CD4-positive, alpha-beta T cell treated with Interleukin-15 for 4 hours (primary cell): ENCODE results near the gene MTX3.

Experiments used
- DNase-seq: peaks from one replicate; pipeline ENCODE4 v3.0.0-alpha.2; 2020; ENCODE audit warnings: low spot score

Gene MTX3

GRCh38 chr5:79990598-79991507, at the start of gene MTX3:
Gene MTX3 (minus strand): TSS chr5:79991262. CDS start chr5:79991238, 24 bp downstream.
- DNase-seq, result peak; percentile 86

GRCh38 chr5:80039650-80040049, 48.6 kb upstream of the MTX3 start:
- DNase-seq, result no peak

- DNase-seq, result no peak
Observed at GRCh38 chr5:80037366-80037765, 46.3 kb upstream of the MTX3 start.

GRCh38 chr5:80036615-80037014, 45.6 kb upstream of the MTX3 start:
- DNase-seq, result no peak

- no peak for DNase-seq
Observed at GRCh38 chr5:80035839-80036238, 44.8 kb upstream of the MTX3 start.

- no peak for DNase-seq
Observed at GRCh38 chr5:80034962-80035821, 44.1 kb upstream of the MTX3 start, which contains the start of gene THBS4. Gene THBS4 (plus strand): TSS chr5:80035348. CDS start chr5:80035538, 190 bp downstream.

- DNase-seq, result no peak
Observed at GRCh38 chr5:80034559-80034958, 43.5 kb upstream of the MTX3 start.

GRCh38 chr5:80033513-80033912, 42.5 kb upstream of the MTX3 start:
- DNase-seq, result no peak

GRCh38 chr5:80031109-80031508, 40.0 kb upstream of the MTX3 start:
- DNase-seq, result no peak

- DNase-seq, result no peak
Observed at GRCh38 chr5:80026841-80027240, 35.8 kb upstream of the MTX3 start.

- DNase-seq, result no peak
Observed at GRCh38 chr5:80025069-80025468, 34.0 kb upstream of the MTX3 start.

GRCh38 chr5:80010754-80011392, 19.8 kb upstream of the MTX3 start:
- no peak for DNase-seq

GRCh38 chr5:80008995-80009765, 18.1 kb upstream of the MTX3 start:
- no peak for DNase-seq

GRCh38 chr5:80002677-80003076, 11.6 kb upstream of the MTX3 start:
- DNase-seq, result no peak

- no peak for DNase-seq
Observed at GRCh38 chr5:79999722-80000121, 8.7 kb upstream of the MTX3 start.

- no peak for DNase-seq
Observed at GRCh38 chr5:79992891-79993657, 2.0 kb upstream of the MTX3 start.

- peak; percentile 58 for DNase-seq
Observed at GRCh38 chr5:79990205-79990597, 861 bp downstream of the MTX3 start.

- DNase-seq, result no peak
Observed at GRCh38 chr5:79986260-79986659, 4.8 kb downstream of the MTX3 start.

GRCh38 chr5:79985288-79985687, 5.8 kb downstream of the MTX3 start:
- DNase-seq, result no peak

GRCh38 chr5:79984363-79984762, 6.7 kb downstream of the MTX3 start:
- DNase-seq, result no peak

- no peak for DNase-seq
Observed at GRCh38 chr5:79983618-79984017, 7.4 kb downstream of the MTX3 start.
